Thyroid gland (tissue), 4 donors: ENCODE data around the gene MAGEA11.
"Not testable (repeated sequence)": the region's sequence is repeated elsewhere in the genome, so short reads cannot be mapped to it uniquely, and the experiment has no call there.

Experiments used
- POLR2A ChIP-seq, 2 donors: fragments of 450-650 bp; IDR thresholded peaks; one replicate each; pipeline ENCODE4 v1.6.1; 2017; ENCODE audit warnings: antibody characterized with exemption in 2 of 2, mild to moderate bottlenecking in 2 of 2, moderate library complexity in 1 of 2
- TF ChIP-seq, protein P1 (sequence below), 6 experiments: fragments of 200-600 bp in 3 of 6; fragments of 450-650 bp in 3 of 6; sonication (generic) in 3 of 6; IDR thresholded peaks; one replicate each; pipeline ENCODE4 v1.5.1; 2016 to 2019; ENCODE audit warnings: antibody characterized with exemption in 6 of 6, mild to moderate bottlenecking in 2 of 6, inconsistent platforms in 1 of 6, moderate library complexity in 1 of 6

GRCh38 chrX:149727308-149727707 lies 15.4 kb downstream of the MAGEA11 start:
- TF ChIP-seq, protein P1, sequence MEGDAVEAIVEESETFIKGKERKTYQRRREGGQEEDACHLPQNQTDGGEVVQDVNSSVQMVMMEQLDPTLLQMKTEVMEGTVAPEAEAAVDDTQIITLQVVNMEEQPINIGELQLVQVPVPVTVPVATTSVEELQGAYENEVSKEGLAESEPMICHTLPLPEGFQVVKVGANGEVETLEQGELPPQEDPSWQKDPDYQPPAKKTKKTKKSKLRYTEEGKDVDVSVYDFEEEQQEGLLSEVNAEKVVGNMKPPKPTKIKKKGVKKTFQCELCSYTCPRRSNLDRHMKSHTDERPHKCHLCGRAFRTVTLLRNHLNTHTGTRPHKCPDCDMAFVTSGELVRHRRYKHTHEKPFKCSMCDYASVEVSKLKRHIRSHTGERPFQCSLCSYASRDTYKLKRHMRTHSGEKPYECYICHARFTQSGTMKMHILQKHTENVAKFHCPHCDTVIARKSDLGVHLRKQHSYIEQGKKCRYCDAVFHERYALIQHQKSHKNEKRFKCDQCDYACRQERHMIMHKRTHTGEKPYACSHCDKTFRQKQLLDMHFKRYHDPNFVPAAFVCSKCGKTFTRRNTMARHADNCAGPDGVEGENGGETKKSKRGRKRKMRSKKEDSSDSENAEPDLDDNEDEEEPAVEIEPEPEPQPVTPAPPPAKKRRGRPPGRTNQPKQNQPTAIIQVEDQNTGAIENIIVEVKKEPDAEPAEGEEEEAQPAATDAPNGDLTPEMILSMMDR (IDR thresholded peaks at IDR 0.05), result not testable (repeated sequence)
- TF ChIP-seq POLR2A (IDR thresholded peaks at IDR 0.05), result not testable (repeated sequence)
